HCT116 (cell line): ENCODE measurements around the gene TMX3. TPM values are rescaled to one million over a fixed set of nuclear protein-coding genes. Genes with fewer than 3 reads are reported as not detected.

Source experiments
- ATAC-seq: fragments of 200-7000 bp; cut with Tn5 transposase; 2 replicates; pipeline ENCODE4 v1.9.1; 2020; ENCODE audit warnings: mild to moderate bottlenecking, moderate library complexity
- BruUV-seq: library from RNA; stranded (reverse); fragments of 400-500 nt; replicated peaks from 2 replicates; lab custom pipeline; 2021; lab: Mats Ljungman, UMichigan
- CTCF ChIA-PET: fragments of 300-600 bp; sonication (Branson Sonifier 250); formaldehyde crosslinking; loops from one replicate; lab custom pipeline; 2021; ENCODE audit warnings: antibody characterized with exemption; lab: Charles Lee
- POLR2A ChIA-PET: fragments of 300-600, 350-600 bp; sonication (Branson Sonifier 250); formaldehyde crosslinking; loops from one replicate; lab custom pipeline; 2021; ENCODE audit warnings: antibody characterized with exemption; lab: Charles Lee
- RAD21 ChIA-PET, 2 experiments: fragments of 300-600 bp; sonication (Branson Sonifier 250); formaldehyde crosslinking; loops; one replicate each; lab custom pipeline; 2023; ENCODE audit warnings: low total read pairs in 2 of 2; ENCODE audit not compliant: uncharacterized antibody in 2 of 2, unreplicated experiment in 2 of 2, low non-redundant PET in 1 of 2; lab: Charles Lee
- DNase-seq: peaks from one replicate; pipeline ENCODE4 v3.0.0-alpha.2; 2010; ENCODE audit warnings: low read depth, low spot score
- H2AFZ ChIP-seq: fragments of 200-600 bp; shearing (Covaris generic), sonication (generic); 2 replicates; pipeline ENCODE4 v1.6.1; 2017; ENCODE audit warnings: low read depth, mixed run types, mixed read lengths, antibody characterized with exemption, low read length; ENCODE audit not compliant: poor library complexity, severe bottlenecking
- H3K27ac ChIP-seq: 2 replicates; pipeline ENCODE4 v1.5.1; 2012; ENCODE audit warnings: low read depth, low read length
- H3K27me3 ChIP-seq: fragments of 200-600 bp; sonication (generic); 2 replicates; pipeline ENCODE4 v1.6.1; 2016; ENCODE audit warnings: mixed run types, low read length, mixed read lengths; ENCODE audit not compliant: insufficient read depth
- H3K36me3 ChIP-seq, 2 experiments: fragments of 200-500 bp in 1 of 2; fragments of 200-600 bp in 1 of 2; sonication (Bioruptor generic) in 1 of 2; sonication (generic) in 1 of 2; 2 replicates each; pipeline versions ENCODE4 v1.5.1 to v1.6.1; 2014 to 2016; ENCODE audit warnings: low read length in 2 of 2, inconsistent platforms in 1 of 2, mixed read lengths in 1 of 2, mixed run types in 1 of 2; ENCODE audit not compliant: insufficient read depth in 2 of 2, control insufficient read depth in 1 of 2
- H3K4me1 ChIP-seq, 2 experiments: fragments of 200-600 bp in 1 of 2; sonication (generic) in 1 of 2; 2 replicates each; pipeline versions ENCODE4 v1.5.1 to v1.6.1; 2012 to 2017; ENCODE audit warnings: low read length in 2 of 2, inconsistent platforms in 1 of 2, mild to moderate bottlenecking in 1 of 2, mixed read lengths in 1 of 2, mixed run types in 1 of 2, moderate library complexity in 1 of 2; ENCODE audit not compliant: insufficient read depth in 2 of 2, control insufficient read depth in 1 of 2
- H3K4me2 ChIP-seq: fragments of 200-600 bp; sonication (generic); 2 replicates; pipeline ENCODE4 v1.6.1; 2017; ENCODE audit warnings: mixed run types, low read length, mixed read lengths
- H3K4me3 ChIP-seq, 2 experiments: fragments of 200-600 bp in 1 of 2; sonication (generic) in 1 of 2; replicated peaks in 1 of 2; 2 replicates each; pipeline ENCODE4 v1.5.1; 2011 to 2016; ENCODE audit warnings: low read length in 2 of 2, control low read depth in 1 of 2, low read depth in 1 of 2, mild to moderate bottlenecking in 1 of 2, mixed read lengths in 1 of 2, mixed run types in 1 of 2
- H3K79me2 ChIP-seq: fragments of 200-600 bp; sonication (generic); 2 replicates; pipeline ENCODE4 v1.6.1; 2017; ENCODE audit warnings: mild to moderate bottlenecking, mixed run types, low read length, moderate library complexity, mixed read lengths; ENCODE audit not compliant: insufficient read depth
- H3K9ac ChIP-seq: fragments of 200-600 bp; sonication (generic); 2 replicates; pipeline ENCODE4 v1.6.1; 2016; ENCODE audit warnings: low read length, mixed read lengths
- H3K9me2 ChIP-seq: fragments of 200-600 bp; sonication (generic), shearing (Covaris generic); 2 replicates; pipeline ENCODE4 v1.6.1; 2017; ENCODE audit warnings: mixed run types, mild to moderate bottlenecking, moderate library complexity; ENCODE audit not compliant: insufficient read depth
- H3K9me3 ChIP-seq, 2 experiments: fragments of 200-500 bp in 1 of 2; fragments of 200-600 bp in 1 of 2; sonication (Bioruptor generic) in 1 of 2; sonication (generic) in 1 of 2; 2 replicates each; pipeline ENCODE4 v1.6.1; 2014 to 2017; ENCODE audit warnings: low read length in 2 of 2, mixed read lengths in 2 of 2, inconsistent platforms in 1 of 2, low read depth in 1 of 2, mild to moderate bottlenecking in 1 of 2, mixed run types in 1 of 2, moderate library complexity in 1 of 2; ENCODE audit not compliant: control insufficient read depth in 1 of 2, insufficient read depth in 1 of 2
- H4K20me1 ChIP-seq: fragments of 200-600 bp; sonication (generic), shearing (Covaris generic); 2 replicates; pipeline ENCODE4 v1.6.1; 2017; ENCODE audit warnings: mixed run types, mild to moderate bottlenecking, moderate library complexity; ENCODE audit not compliant: insufficient read depth
- ATF3 ChIP-seq: IDR thresholded peaks from 2 replicates; pipeline ENCODE4 v1.6.1; 2012
- CEBPB ChIP-seq: IDR thresholded peaks from 2 replicates; pipeline ENCODE4 v1.6.1; 2012; ENCODE audit warnings: low read depth
- CTCF ChIP-seq, 3 experiments: fragments of 200-600 bp in 1 of 3; sonication (generic) in 1 of 3; IDR thresholded peaks in 2 of 3; conservative IDR thresholded peaks in 1 of 3; 2 replicates each; pipeline ENCODE4 v1.5.1; 2012 to 2017; ENCODE audit warnings: low read depth in 2 of 3, low read length in 2 of 3, antibody characterized with exemption in 1 of 3, borderline replicate concordance in 1 of 3, control low read depth in 1 of 3, mild to moderate bottlenecking in 1 of 3, mixed read lengths in 1 of 3, mixed run types in 1 of 3, moderate library complexity in 1 of 3; ENCODE audit not compliant: insufficient read depth in 1 of 3
- EGR1 ChIP-seq: IDR thresholded peaks from 2 replicates; pipeline ENCODE4 v1.6.1; 2012; ENCODE audit warnings: low read depth
- ELF1 ChIP-seq: IDR thresholded peaks from 2 replicates; pipeline ENCODE4 v1.6.1; 2012; ENCODE audit warnings: low read depth, borderline replicate concordance
- FOSL1 ChIP-seq: IDR thresholded peaks from 2 replicates; pipeline ENCODE4 v1.6.1; 2012; ENCODE audit warnings: low read depth
- SP1 ChIP-seq: IDR thresholded peaks from 2 replicates; pipeline ENCODE4 v1.6.1; 2012; ENCODE audit warnings: low read depth
- SRF ChIP-seq: IDR thresholded peaks from 2 replicates; pipeline ENCODE4 v1.6.1; 2012; ENCODE audit warnings: low read depth
- ZFX ChIP-seq: fragments of 450-650 bp; IDR thresholded peaks from 2 replicates; pipeline ENCODE4 v1.6.1; 2017
- ZNF274 ChIP-seq: fragments of 200-500 bp; sonication (Bioruptor generic); IDR thresholded peaks from 2 replicates; pipeline ENCODE4 v1.6.1; 2014; ENCODE audit warnings: mild to moderate bottlenecking, low read depth, low read length, inconsistent platforms
- intact Hi-C: fragments of 100-400 bp; cut with micrococcal nuclease; formaldehyde crosslinking; loops from 2 replicates; pipeline ENCODE4 v1.10.0; 2022
- total RNA-seq: library from RNA; stranded (reverse); gene quantifications from one replicate; pipeline ENCODE4 v1.2.1, GENCODE V29; 2021; ENCODE audit not compliant: unreplicated experiment
- TF ChIP-seq, protein P1 (sequence below): IDR thresholded peaks from 2 replicates; pipeline ENCODE4 v1.6.1; 2011; ENCODE audit warnings: mild to moderate bottlenecking, low read length, moderate library complexity; ENCODE audit not compliant: insufficient replicate concordance; ENCODE audit errors: extremely low read depth

TMX3 gene
- total RNA-seq, 1 experiment from 2014 or later, result 39.6 TPM

DNA sequence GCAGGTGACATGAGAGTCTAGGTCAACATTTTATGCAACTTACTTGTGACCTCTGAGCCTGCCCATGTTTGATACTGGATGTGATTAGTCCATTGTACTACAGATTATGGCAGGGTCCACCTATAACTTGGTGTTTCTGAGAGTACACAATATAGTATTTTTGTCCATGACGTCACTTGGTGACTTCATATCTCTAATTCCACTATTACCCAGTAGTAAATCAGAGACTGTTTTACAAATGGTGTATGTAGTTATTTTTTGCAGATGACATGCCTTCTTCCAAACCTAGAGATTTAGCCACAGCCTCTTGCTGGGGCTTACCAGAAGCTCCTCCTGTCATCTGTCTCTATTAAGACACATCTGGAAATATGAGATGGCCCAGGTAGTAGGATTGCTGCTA, 24.6 kb upstream of the TMX3 start:
- ATAC-seq (no peak), DNase-seq (no peak)
- H3K36me3 ChIP-seq, result no peaks in the 10 kb centered on the region
- ChIA-PET POLR2A (no interaction called here), RAD21 (no interaction called here), CTCF (no interaction called here)
- H3K4me3 ChIP-seq, result no peak overlapping the region
- H3K9me2 ChIP-seq, result no peaks in the 10 kb centered on the region
- H3K9ac ChIP-seq, result no peak overlapping the region
- no peaks in the 10 kb centered on the region for H3K27me3 ChIP-seq
- no peak overlapping the region for H2AFZ ChIP-seq
- H3K79me2 ChIP-seq, result no peaks in the 10 kb centered on the region
- no peak for TF ChIP-seq ATF3
- TF ChIP-seq SP1, result no peak
- no peak for TF ChIP-seq ELF1
- no peak for TF ChIP-seq CEBPB
- no peak for TF ChIP-seq ZNF274
- no peak for TF ChIP-seq EGR1
- TF ChIP-seq ZFX, result no peak
- TF ChIP-seq, protein P1, sequence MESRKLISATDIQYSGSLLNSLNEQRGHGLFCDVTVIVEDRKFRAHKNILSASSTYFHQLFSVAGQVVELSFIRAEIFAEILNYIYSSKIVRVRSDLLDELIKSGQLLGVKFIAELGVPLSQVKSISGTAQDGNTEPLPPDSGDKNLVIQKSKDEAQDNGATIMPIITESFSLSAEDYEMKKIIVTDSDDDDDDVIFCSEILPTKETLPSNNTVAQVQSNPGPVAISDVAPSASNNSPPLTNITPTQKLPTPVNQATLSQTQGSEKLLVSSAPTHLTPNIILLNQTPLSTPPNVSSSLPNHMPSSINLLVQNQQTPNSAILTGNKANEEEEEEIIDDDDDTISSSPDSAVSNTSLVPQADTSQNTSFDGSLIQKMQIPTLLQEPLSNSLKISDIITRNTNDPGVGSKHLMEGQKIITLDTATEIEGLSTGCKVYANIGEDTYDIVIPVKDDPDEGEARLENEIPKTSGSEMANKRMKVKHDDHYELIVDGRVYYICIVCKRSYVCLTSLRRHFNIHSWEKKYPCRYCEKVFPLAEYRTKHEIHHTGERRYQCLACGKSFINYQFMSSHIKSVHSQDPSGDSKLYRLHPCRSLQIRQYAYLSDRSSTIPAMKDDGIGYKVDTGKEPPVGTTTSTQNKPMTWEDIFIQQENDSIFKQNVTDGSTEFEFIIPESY, result no peak
- no peak for TF ChIP-seq CTCF (IDR thresholded peaks at IDR 0.05 in 2 of 3, conservative IDR thresholded peaks at IDR 0.05 in 1 of 3; ENCODE audit: borderline replicate concordance in 1 of 3, insufficient read depth in 1 of 3, low read depth in 2 of 3, low read length in 2 of 3)
- TF ChIP-seq FOSL1, result no peak
- no peak for TF ChIP-seq SRF
- BruUV-seq, result no TSS peak
- H3K9me3 ChIP-seq, result no peaks in the 10 kb centered on the region
- intact Hi-C loops, result loop anchor here (10.0 kb wide), 1 partner anchor 1345 kb away; no protein-coding TSS in a partner anchor
- H3K4me1 ChIP-seq, result no peaks in the 10 kb centered on the region
- H4K20me1 ChIP-seq, result no peaks in the 10 kb centered on the region
- no peak overlapping the region for H3K4me2 ChIP-seq
- H3K27ac ChIP-seq, result no peak overlapping the region
